ENCODE data around the gene NCOA5.

NCOA5 gene

GRCh38 chr20:46028772-46029371 is 60.9 kb downstream of the NCOA5 start, which contains the start of gene SLC12A5:
Gene SLC12A5 (plus strand): TSS chr20:46029215. CDS start chr20:46029345, 130 bp downstream.
- TF ChIP-seq CTCF (conservative IDR thresholded peaks at IDR 0.05; ENCODE audit: control insufficient read depth, insufficient read depth, low read depth, low read length): no peak
- H3K4me3 ChIP-seq (ENCODE audit: control insufficient read depth, low read depth, low read length): no peak within 1 kb of the TSS
- DNase-seq (ENCODE audit: low read depth): no peak

GRCh38 chr20:46028110-46028509 is 61.7 kb downstream of the NCOA5 start:
- H3K4me3 ChIP-seq (ENCODE audit: control insufficient read depth, low read depth, low read length): no peak overlapping the region
- no peak for TF ChIP-seq CTCF (conservative IDR thresholded peaks at IDR 0.05; ENCODE audit: control insufficient read depth, insufficient read depth, low read depth, low read length)
- no peak for DNase-seq (ENCODE audit: low read depth)

DNA sequence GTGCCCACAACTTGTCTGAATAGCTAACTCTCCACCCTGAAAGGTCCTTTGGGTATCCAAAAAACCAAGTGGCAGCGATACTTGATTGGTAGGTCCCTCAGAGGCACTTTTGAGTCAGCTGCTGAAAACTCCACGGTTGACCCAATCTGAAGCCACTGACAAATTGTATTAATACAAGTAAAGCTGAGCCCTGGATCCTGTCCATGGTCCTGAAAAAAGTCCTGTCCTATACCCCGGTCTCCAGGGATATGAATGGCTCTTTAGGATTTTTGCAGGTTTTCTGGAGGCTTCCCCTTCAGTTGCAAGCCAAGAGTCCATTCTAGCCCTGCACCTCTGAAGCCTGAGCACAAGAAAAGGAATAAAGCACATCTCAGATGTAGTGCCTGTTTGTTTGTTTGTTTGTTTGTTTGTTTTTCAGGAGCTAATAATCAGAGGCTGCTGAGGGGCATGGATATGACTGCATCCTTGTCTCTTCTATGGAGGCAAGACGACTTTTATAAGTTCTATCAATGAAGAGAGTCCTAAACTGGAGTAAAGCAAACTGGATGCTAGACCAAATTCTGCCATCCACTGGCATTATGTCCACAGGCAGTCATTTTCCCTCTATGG is 62.4 kb downstream of the NCOA5 start:
- no peak for TF ChIP-seq CTCF (conservative IDR thresholded peaks at IDR 0.05; ENCODE audit: control insufficient read depth, insufficient read depth, low read depth, low read length)
- H3K4me3 ChIP-seq (ENCODE audit: control insufficient read depth, low read depth, low read length): no peak overlapping the region
- DNase-seq (ENCODE audit: low read depth): peak; percentile 63

DNA sequence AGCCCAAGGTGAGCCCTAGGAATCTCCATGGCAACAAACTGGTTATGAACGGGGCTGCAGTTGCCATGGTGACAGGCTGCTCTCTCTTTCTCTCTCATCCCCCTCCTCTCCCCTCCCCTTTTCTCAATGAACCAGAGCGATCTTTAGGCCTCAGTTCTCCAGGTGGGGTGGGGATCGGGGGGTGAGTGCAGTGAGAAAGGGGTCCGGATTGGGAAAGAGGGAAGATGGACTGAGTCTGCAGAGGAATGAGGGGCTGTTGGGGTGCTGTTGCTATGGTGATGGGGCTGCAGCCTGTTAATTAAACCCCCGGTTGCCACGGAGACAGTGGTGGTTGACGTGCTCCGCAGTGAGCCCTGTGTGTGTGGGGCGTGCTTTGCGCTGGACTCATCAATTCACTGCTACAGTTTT is 64.4 kb downstream of the NCOA5 start:
- no peak for TF ChIP-seq CTCF (conservative IDR thresholded peaks at IDR 0.05; ENCODE audit: control insufficient read depth, insufficient read depth, low read depth, low read length)
- no peak overlapping the region for H3K4me3 ChIP-seq (ENCODE audit: control insufficient read depth, low read depth, low read length)
- no peak for DNase-seq (ENCODE audit: low read depth)

DNA sequence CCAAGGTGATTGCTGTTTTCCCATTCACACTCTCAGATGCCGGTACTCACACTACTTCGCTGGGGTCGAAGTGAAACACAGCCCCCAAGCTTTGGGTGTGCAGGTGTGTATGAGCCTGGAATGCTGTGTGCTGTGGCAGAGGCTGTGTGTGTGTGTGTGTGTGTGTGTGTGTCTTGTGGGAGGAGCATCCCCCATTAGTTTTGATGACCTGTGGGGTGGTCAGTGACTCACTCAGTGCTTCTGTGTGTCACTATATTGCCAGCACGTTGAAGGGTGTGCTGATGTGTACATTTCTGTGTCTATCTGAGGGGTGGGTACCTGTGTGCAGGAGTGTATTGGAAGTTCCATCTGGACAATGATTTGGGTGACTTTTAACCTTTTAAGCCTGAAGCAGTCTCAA is 65.8 kb downstream of the NCOA5 start:
- no peak overlapping the region for H3K4me3 ChIP-seq (ENCODE audit: control insufficient read depth, low read depth, low read length)
- DNase-seq (ENCODE audit: low read depth): peak; percentile 38
- TF ChIP-seq CTCF (conservative IDR thresholded peaks at IDR 0.05; ENCODE audit: control insufficient read depth, insufficient read depth, low read depth, low read length): no peak

DNA sequence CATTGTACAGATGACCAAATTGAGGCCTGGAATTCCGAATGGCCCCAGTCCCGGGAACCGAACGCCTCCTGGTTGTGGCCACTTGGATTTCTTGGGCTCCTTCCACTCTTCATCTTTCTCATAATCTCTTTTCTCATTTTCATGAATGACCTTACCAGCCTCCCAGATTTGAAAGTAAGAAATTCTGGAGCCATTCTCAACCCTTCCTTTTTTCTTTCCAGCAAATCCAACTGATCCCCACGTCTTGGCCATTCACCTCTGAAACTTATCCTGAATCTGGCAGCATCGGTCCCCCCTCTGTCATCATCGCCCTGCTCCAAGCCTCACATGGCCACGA is 66.6 kb downstream of the NCOA5 start:
- DNase-seq (ENCODE audit: low read depth): no peak
- no peak for TF ChIP-seq CTCF (conservative IDR thresholded peaks at IDR 0.05; ENCODE audit: control insufficient read depth, insufficient read depth, low read depth, low read length)
- no peak overlapping the region for H3K4me3 ChIP-seq (ENCODE audit: control insufficient read depth, low read depth, low read length)

Data from fibroblast of mammary gland (primary cell).